ENCODE data around the gene REELD1.

- no peak for TF ChIP-seq SUZ12 (IDR thresholded peaks at IDR 0.05; ENCODE audit: extremely low read depth, insufficient read depth, insufficient read length)
- TF ChIP-seq YY1 (IDR thresholded peaks at IDR 0.05; ENCODE audit: insufficient read depth, insufficient read length), result no peak
Measured at GRCh38 chr4:146263793-146264192, 49.5 kb downstream of the REELD1 start.

Data from NT2/D1 (cell line).